ENCODE results near the gene STXBP5.

The STXBP5 gene

DNA sequence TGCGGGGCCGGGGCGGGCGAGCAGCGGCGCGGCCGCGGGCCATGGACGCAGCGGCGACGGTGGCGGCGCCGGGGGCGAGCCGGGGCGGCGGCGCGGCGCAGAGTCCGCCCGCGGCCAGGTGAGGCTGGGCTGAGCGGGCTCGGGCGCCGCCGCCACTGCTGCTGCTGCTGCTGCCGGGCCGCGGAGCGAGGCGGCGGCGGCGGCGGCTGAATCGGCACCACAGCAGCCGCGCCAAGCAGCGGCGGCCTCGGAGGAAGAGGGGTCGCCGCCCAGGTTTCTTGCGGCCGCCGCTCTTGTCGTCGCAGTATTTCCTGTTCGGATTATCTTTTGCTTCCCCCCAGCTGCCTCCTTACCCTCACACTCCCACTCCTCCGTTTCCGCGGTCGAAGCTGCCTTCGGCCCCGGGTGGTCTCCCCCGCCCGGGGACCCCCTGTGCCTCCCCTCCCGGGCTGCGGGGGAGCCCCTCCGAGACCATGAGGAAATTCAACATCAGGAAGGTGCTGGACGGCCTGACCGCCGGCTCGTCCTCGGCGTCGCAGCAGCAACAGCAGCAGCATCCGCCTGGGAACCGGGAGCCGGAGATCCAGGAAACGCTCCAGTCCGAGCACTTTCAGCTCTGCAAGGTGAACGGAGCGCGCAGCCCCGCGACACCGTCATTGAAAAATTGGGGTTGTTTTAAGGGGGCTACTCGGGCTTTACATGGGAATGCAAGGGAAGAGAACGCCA lies at the start of gene STXBP5:
Gene STXBP5 (plus strand): TSS at position 358 of the 726 bp plus-strand sequence. CDS start 116 bp downstream, at position 474.
- Histone ChIP-seq H3K9me3 (ENCODE audit: control insufficient read depth, low read length) (no peaks in the 10 kb centered on the region), H3K9ac (ENCODE audit: low read length) (peak within 1 kb of the TSS; percentile 92), H3K36me3 (ENCODE audit: control insufficient read depth, insufficient read depth, low read length) (no peaks in the 10 kb centered on the region), H3K4me3 (ENCODE audit: low read length) (peak within 1 kb of the TSS; percentile 99), H3K4me1 (ENCODE audit: control insufficient read depth, insufficient read depth, low read length) (no peaks in the 10 kb centered on the region), H3K27me3 (ENCODE audit: control insufficient read depth, insufficient read depth, low read length) (no peaks in the 10 kb centered on the region)

DNA sequence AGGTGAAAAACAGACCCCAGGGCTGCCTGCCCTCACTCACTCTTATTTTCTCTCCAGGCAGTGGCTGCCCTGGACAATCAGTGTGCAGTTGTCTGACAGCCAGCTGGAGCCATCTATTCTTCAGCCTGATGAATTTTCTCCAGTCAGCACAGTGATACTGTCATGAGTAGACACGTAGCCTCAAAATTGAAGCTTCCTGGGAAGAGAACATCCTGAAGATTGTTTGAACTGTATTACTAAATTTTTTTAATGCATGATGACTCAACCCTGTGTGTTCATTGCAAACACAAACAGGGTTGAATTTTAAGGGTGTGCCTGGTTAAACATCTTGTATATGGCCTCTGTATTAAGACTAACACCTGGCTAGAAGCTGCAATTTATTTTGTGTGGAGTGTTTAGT lies 49.8 kb upstream of the STXBP5 start:
- Histone ChIP-seq H3K36me3 (ENCODE audit: control insufficient read depth, insufficient read depth, low read length) (no peaks in the 10 kb centered on the region), H3K9ac (ENCODE audit: low read length) (no peak overlapping the region), H3K9me3 (ENCODE audit: control insufficient read depth, low read length) (no peaks in the 10 kb centered on the region), H3K27me3 (ENCODE audit: control insufficient read depth, insufficient read depth, low read length) (no peaks in the 10 kb centered on the region), H3K4me1 (ENCODE audit: control insufficient read depth, insufficient read depth, low read length) (no peaks in the 10 kb centered on the region), H3K4me3 (ENCODE audit: low read length) (no peak overlapping the region)

DNA sequence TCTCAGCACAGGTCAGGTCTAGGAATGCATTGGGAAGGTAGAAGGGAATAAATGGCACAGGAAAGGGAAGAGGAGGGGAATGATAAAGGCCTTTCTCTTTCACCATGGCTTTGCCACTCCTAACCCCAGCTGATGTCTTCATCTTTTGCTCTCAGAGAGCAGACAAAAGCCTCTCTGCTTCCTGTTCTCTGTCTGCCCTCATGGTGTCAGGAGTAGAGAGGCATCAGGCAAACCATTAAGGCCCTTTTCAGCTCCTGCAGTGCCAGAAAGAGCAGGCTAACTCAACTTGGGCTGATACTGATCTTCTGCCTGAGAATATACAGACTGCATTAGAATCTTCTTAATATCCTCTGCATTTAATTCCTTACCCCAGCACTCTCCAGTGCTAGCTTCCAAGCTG lies 48.0 kb upstream of the STXBP5 start:
- no peaks in the 10 kb centered on the region for H3K4me1 ChIP-seq (ENCODE audit: control insufficient read depth, insufficient read depth, low read length)
- no peaks in the 10 kb centered on the region for H3K36me3 ChIP-seq (ENCODE audit: control insufficient read depth, insufficient read depth, low read length)

DNA sequence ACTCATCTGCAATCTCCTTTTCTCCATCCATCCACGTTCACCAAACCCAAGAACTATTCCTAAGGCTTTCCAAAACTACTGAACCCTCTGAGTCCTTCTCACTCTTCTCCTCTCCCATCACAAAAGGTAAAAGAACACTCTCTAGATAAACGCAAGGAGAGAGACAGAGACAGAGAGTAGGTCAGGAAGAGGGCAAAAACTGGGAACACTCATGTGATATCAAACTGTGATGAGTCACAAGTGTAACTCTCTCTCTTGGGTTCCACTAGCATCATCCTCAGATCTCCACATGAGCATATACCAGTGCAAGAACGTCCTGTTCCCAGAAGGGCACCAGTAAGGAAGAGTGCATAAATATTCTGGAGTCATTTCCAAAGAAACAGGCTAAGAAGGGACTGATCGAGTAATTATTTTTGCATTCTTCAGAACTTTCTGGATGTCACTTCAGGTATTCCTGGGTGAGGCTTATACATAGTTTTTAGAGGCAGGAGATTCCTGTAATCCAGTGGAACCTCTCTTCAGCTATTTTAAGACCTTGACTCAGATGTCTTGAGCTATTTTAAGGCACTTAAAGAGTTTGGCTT lies 47.3 kb upstream of the STXBP5 start:
- Histone ChIP-seq H3K4me1 (ENCODE audit: control insufficient read depth, insufficient read depth, low read length) (no peaks in the 10 kb centered on the region), H3K9ac (ENCODE audit: low read length) (no peak overlapping the region), H3K9me3 (ENCODE audit: control insufficient read depth, low read length) (no peaks in the 10 kb centered on the region), H3K4me3 (ENCODE audit: low read length) (no peak overlapping the region), H3K27me3 (ENCODE audit: control insufficient read depth, insufficient read depth, low read length) (no peaks in the 10 kb centered on the region), H3K36me3 (ENCODE audit: control insufficient read depth, insufficient read depth, low read length) (no peaks in the 10 kb centered on the region)

More for the DNA sequence above, 48.0 kb upstream of the STXBP5 start:
- no peaks in the 10 kb centered on the region for H3K9me3 ChIP-seq (ENCODE audit: control insufficient read depth, low read length)
- H3K4me3 ChIP-seq (ENCODE audit: low read length): no peak overlapping the region
- H3K27me3 ChIP-seq (ENCODE audit: control insufficient read depth, insufficient read depth, low read length): no peaks in the 10 kb centered on the region
- no peak overlapping the region for H3K9ac ChIP-seq (ENCODE audit: low read length)

DNA sequence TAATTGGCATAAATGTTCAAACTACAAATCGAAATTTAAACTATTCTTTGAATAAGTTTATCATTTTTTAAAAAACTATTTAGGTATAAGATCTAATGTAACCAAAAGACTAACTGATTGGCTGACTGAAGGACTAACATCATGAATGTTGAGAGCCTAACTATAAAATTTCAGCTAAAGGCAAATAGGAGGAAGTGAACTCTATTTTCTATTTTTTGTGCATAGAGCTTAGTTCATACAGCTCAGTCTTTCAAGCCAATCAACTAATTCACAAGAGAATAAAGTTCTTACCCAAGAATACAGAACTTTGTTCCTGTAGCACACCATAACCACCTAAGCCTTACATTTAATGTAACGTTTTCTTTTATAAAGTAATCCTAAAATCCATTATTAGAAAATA lies 46.3 kb upstream of the STXBP5 start:
- Histone ChIP-seq H3K9ac (ENCODE audit: low read length) (no peak overlapping the region), H3K4me3 (ENCODE audit: low read length) (no peak overlapping the region), H3K27me3 (ENCODE audit: control insufficient read depth, insufficient read depth, low read length) (no peaks in the 10 kb centered on the region), H3K9me3 (ENCODE audit: control insufficient read depth, low read length) (no peaks in the 10 kb centered on the region), H3K4me1 (ENCODE audit: control insufficient read depth, insufficient read depth, low read length) (no peaks in the 10 kb centered on the region), H3K36me3 (ENCODE audit: control insufficient read depth, insufficient read depth, low read length) (no peaks in the 10 kb centered on the region)

DNA sequence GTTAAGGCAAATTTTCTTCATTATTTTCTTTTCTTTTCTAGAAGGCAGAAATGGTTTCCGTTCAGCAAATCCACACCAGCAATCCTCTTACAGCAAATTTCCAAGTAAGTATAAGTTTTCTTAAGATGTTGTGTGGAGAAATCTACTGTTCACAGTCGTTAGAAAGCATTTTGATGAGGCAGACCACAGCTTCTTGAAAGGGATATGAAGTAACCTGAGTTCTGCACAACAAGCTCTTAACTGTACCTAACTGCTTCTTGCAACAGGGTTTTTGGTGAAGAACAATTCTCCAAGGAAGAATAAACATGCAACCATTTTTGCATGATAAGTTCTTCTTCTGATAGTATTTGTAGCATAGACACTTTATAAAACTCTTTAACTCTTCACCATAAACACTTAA lies 45.3 kb upstream of the STXBP5 start:
- H3K9ac ChIP-seq (ENCODE audit: low read length): no peak overlapping the region
- H3K4me1 ChIP-seq (ENCODE audit: control insufficient read depth, insufficient read depth, low read length): no peaks in the 10 kb centered on the region
- H3K27me3 ChIP-seq (ENCODE audit: control insufficient read depth, insufficient read depth, low read length): no peaks in the 10 kb centered on the region
- no peaks in the 10 kb centered on the region for H3K9me3 ChIP-seq (ENCODE audit: control insufficient read depth, low read length)
- H3K4me3 ChIP-seq (ENCODE audit: low read length): no peak overlapping the region
- no peaks in the 10 kb centered on the region for H3K36me3 ChIP-seq (ENCODE audit: control insufficient read depth, insufficient read depth, low read length)

DNA sequence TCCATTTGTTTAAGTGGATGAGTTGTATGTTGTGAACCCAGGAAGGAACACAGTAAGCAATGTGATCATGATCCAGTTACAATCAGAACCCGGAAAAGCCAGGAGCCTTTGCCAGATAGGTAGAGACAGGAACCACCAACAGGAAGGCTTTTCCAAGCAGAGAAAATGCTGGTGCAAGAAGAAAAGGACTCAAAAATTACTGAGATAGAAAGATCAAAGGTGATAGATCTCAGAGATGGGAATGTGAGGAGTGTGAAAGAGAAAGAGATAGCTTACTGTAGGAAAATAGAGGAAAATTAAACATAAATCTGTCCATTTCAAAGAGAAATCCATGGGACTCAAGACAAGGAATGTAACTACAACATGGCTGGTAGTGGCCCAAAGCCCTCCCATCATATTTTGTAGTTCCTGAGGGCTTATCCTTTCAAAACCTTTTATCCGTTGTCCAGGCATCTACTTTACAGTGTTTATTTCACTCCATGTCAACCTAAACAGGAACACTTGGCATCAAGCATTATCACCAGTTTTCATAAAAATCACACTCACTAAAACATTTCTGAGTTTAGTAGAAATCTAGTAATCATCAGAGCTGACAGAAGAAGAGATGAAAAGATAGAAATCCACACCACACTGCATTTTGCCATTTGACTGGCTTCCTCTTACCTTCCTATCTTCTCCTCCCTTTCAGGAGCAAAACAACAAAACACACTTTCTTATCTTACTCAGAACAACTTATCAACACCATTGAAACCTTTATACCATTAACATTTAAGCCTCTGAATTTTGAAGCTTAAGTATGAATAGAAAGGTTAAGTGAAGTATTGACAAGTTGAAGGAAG lies 44.5 kb upstream of the STXBP5 start:
- no peaks in the 10 kb centered on the region for H3K27me3 ChIP-seq (ENCODE audit: control insufficient read depth, insufficient read depth, low read length)
- H3K4me3 ChIP-seq (ENCODE audit: low read length): no peak overlapping the region
- no peaks in the 10 kb centered on the region for H3K36me3 ChIP-seq (ENCODE audit: control insufficient read depth, insufficient read depth, low read length)
- H3K9me3 ChIP-seq (ENCODE audit: control insufficient read depth, low read length): no peaks in the 10 kb centered on the region
- no peaks in the 10 kb centered on the region for H3K4me1 ChIP-seq (ENCODE audit: control insufficient read depth, insufficient read depth, low read length)
- no peak overlapping the region for H3K9ac ChIP-seq (ENCODE audit: low read length)

DNA sequence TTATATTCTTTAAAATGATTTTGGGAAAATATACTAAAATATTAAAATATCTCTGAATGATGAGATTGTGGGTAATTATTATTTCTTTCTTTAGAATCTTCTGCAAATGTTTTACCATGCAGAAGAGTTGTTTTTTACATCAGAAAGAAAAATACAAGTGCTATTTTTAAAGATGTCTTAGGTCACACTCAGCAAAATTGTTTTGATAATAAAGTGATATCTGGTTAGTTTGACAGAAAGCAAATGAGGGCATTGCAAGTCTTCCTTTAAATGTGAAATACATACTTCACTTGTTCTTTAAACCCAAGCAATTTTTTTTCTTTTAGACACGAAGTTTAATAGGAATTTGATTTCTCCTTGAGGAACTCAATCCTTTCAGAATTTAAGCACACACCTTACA lies 43.6 kb upstream of the STXBP5 start:
- no peaks in the 10 kb centered on the region for H3K36me3 ChIP-seq (ENCODE audit: control insufficient read depth, insufficient read depth, low read length)
- H3K4me1 ChIP-seq (ENCODE audit: control insufficient read depth, insufficient read depth, low read length): no peaks in the 10 kb centered on the region
- H3K9me3 ChIP-seq (ENCODE audit: control insufficient read depth, low read length): no peaks in the 10 kb centered on the region
- no peak overlapping the region for H3K9ac ChIP-seq (ENCODE audit: low read length)
- no peak overlapping the region for H3K4me3 ChIP-seq (ENCODE audit: low read length)
- no peaks in the 10 kb centered on the region for H3K27me3 ChIP-seq (ENCODE audit: control insufficient read depth, insufficient read depth, low read length)

DNA sequence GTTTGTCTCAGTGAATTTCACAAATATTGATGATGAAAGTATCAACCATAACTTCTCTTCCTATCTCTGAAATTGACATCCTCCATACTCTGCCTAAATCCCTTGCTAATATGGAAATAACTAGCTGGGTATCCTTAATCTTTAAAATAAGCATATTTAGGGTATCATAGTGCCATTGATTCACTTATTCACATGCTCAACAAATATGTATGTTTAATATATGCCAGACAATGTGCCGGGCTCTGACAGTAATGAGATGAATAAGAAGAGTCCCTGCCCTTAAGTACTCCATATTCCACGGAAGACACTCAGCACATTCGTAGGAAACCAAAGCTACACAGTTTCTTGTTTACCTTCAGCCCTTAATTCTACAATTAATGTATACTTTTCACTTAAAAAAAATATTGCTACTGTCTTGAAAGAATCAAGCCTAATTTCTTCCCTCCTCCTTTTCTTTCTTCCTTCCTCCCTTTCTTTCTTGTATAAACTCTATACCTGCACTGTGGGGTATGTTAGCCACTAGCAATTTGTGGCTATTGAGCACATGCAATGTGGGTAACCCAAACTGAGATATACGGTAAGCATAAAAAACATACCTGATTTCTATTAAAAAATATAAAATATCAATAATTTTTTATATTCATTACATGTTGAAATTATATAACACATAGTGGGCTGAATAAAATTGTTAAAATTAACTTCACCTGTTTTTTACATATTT lies 42.8 kb upstream of the STXBP5 start:
- H3K9me3 ChIP-seq (ENCODE audit: control insufficient read depth, low read length): no peaks in the 10 kb centered on the region
- H3K9ac ChIP-seq (ENCODE audit: low read length): no peak overlapping the region

DNA sequence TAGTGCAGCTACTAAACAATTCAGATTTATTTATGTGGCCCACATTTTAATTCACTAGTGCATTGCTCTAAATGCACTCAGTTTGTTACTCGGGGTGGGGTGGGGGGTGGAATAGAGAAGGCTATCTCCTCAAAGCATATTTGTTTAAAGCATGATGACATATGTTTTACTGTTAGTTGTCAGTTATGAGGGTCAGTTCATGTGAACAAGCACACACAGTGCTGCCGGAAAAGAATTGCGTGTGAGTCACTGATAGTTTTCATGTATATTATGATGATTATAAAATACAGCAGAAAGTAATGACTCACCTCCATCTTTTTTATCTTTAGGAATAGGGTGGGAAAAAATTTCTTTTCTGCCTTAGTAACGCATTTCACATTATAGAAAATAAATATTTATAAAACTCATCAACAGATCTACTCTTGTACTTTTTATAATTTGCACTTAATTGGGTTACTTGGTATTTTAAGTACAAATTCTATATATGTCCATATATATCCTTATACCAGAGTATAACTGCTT lies 42.2 kb upstream of the STXBP5 start:
- Histone ChIP-seq H3K27me3 (ENCODE audit: control insufficient read depth, insufficient read depth, low read length) (no peaks in the 10 kb centered on the region), H3K4me3 (ENCODE audit: low read length) (no peak overlapping the region), H3K36me3 (ENCODE audit: control insufficient read depth, insufficient read depth, low read length) (no peaks in the 10 kb centered on the region)

More for the DNA sequence above, 42.8 kb upstream of the STXBP5 start:
- Histone ChIP-seq H3K36me3 (ENCODE audit: control insufficient read depth, insufficient read depth, low read length) (no peaks in the 10 kb centered on the region), H3K27me3 (ENCODE audit: control insufficient read depth, insufficient read depth, low read length) (no peaks in the 10 kb centered on the region), H3K4me1 (ENCODE audit: control insufficient read depth, insufficient read depth, low read length) (no peaks in the 10 kb centered on the region), H3K4me3 (ENCODE audit: low read length) (no peak overlapping the region)

DNA sequence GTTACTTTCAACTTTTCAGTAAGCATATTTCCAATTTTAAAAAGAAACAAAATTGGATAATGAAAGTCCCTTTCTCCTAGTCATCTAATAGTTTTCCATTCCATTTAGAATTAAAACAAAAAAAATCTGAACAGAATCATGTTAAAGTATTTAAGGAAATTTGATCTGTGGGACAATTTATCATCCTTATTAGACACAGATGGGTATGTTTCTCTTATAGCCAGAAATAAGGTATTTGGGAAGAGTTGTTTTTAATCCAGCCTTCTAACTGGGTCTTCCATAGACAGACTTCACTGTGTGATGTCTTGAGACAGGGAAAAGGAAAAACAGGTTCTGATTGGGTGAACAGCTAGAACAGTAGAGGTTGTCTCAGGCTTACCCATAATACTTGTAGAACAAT lies 39.5 kb upstream of the STXBP5 start:
- H3K9ac ChIP-seq (ENCODE audit: low read length): no peak overlapping the region
- no peak overlapping the region for H3K4me3 ChIP-seq (ENCODE audit: low read length)
- H3K36me3 ChIP-seq (ENCODE audit: control insufficient read depth, insufficient read depth, low read length): no peaks in the 10 kb centered on the region
- no peaks in the 10 kb centered on the region for H3K27me3 ChIP-seq (ENCODE audit: control insufficient read depth, insufficient read depth, low read length)
- H3K9me3 ChIP-seq (ENCODE audit: control insufficient read depth, low read length): no peaks in the 10 kb centered on the region
- H3K4me1 ChIP-seq (ENCODE audit: control insufficient read depth, insufficient read depth, low read length): no peaks in the 10 kb centered on the region

More for the DNA sequence above, 42.2 kb upstream of the STXBP5 start:
- H3K9me3 ChIP-seq (ENCODE audit: control insufficient read depth, low read length): no peaks in the 10 kb centered on the region
- H3K9ac ChIP-seq (ENCODE audit: low read length): no peak overlapping the region
- H3K4me1 ChIP-seq (ENCODE audit: control insufficient read depth, insufficient read depth, low read length): no peaks in the 10 kb centered on the region
